Astrocyte (in vitro differentiated cells and primary cell): ENCODE measurements around the gene SETD7.

Source experiments
- CTCF ChIP-seq: IDR thresholded peaks from 2 replicates; pipeline ENCODE4 v1.5.1; 2011; ENCODE audit warnings: low read depth, mild to moderate bottlenecking, inconsistent platforms, low read length, moderate library complexity; ENCODE audit not compliant: insufficient read depth
- EZH2 ChIP-seq: IDR thresholded peaks from 2 replicates; pipeline ENCODE4 v1.6.1; 2012; ENCODE audit warnings: mild to moderate bottlenecking, low read length, inconsistent platforms; ENCODE audit not compliant: insufficient read depth

GRCh38 chr4:139453041-139453370 is 103.0 kb downstream of the SETD7 start:
- TF ChIP-seq CTCF, result peak; percentile 46
- TF ChIP-seq EZH2, result no peak
